ENCODE results near the gene GSTM3. TPM values are rescaled to one million over a fixed set of nuclear protein-coding genes. Genes with fewer than 3 reads are reported as not detected.
"Not testable (repeated sequence)": the region's sequence is repeated elsewhere in the genome, so short reads cannot be mapped to it uniquely, and the experiment has no call there.

Gene GSTM3
- total RNA-seq, 1 donor from 2014 or later, result 113 TPM

DNA sequence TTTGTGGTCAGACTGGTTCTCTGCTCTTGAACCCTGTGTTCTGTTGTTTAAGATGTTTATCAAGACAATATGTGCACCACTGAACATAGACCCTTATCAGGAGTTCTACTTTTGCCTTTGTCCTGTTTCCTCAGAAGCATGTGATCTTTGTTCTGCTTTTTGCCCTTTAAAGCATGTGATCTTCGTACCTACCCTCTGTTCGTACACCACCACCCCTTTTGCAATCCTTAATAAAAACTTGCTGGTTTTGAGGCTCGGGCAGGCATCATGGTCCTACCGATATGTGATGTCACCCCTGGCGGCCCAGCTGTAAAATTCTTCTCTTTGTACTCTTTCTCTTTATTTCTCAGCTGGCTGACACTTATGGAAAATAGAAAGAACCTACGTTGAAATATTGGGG lies 56.1 kb downstream of the GSTM3 start:
- ATAC-seq; intact Hi-C loops (cut with micrococcal nuclease); DNase-seq: not testable (repeated sequence)

Other genes with a start within 250 kb of the GSTM3 start
- gene CYB561D1, start 246.9 kb downstream of the GSTM3 start, total RNA-seq, result 4.3 TPM
- gene AMIGO1, start 231.3 kb downstream of the GSTM3 start, total RNA-seq, result 18.4 TPM
- 0.07 TPM for gene GPR61, start 201.2 kb downstream of the GSTM3 start, total RNA-seq
- gene GNAI3, start 192.4 kb downstream of the GSTM3 start, total RNA-seq, result 2.2 TPM
- gene GNAT2, start 121.4 kb downstream of the GSTM3 start, total RNA-seq, result not detected
- 11.0 TPM for gene AMPD2, start 121.2 kb downstream of the GSTM3 start, total RNA-seq
- 46.5 TPM for gene GSTM4, start 84.9 kb downstream of the GSTM3 start, total RNA-seq
- gene GSTM2, start 73.0 kb downstream of the GSTM3 start, total RNA-seq, result 83.6 TPM
- not detected for gene GSTM1, start 53.2 kb downstream of the GSTM3 start, total RNA-seq
- 2.6 TPM for gene GSTM5, start 28.8 kb downstream of the GSTM3 start, total RNA-seq
- gene EPS8L3, start 22.9 kb upstream of the GSTM3 start, total RNA-seq, result not detected
- 14.9 TPM for gene CSF1, start 169.8 kb upstream of the GSTM3 start, total RNA-seq
- gene AHCYL1, start 243.7 kb upstream of the GSTM3 start, total RNA-seq, result 43.8 TPM